ENCODE measurements around the gene EEIG2. TPM values are rescaled to one million over a fixed set of nuclear protein-coding genes. Genes with fewer than 3 reads are reported as not detected.

Gene EEIG2
- total and polyA plus RNA-seq, 9 of the 15 experiments (the other 6 are each of a cell fraction or from before 2014, with no cell fraction given), result 6.1 to 26.9 (median 15.2) TPM

DNA sequence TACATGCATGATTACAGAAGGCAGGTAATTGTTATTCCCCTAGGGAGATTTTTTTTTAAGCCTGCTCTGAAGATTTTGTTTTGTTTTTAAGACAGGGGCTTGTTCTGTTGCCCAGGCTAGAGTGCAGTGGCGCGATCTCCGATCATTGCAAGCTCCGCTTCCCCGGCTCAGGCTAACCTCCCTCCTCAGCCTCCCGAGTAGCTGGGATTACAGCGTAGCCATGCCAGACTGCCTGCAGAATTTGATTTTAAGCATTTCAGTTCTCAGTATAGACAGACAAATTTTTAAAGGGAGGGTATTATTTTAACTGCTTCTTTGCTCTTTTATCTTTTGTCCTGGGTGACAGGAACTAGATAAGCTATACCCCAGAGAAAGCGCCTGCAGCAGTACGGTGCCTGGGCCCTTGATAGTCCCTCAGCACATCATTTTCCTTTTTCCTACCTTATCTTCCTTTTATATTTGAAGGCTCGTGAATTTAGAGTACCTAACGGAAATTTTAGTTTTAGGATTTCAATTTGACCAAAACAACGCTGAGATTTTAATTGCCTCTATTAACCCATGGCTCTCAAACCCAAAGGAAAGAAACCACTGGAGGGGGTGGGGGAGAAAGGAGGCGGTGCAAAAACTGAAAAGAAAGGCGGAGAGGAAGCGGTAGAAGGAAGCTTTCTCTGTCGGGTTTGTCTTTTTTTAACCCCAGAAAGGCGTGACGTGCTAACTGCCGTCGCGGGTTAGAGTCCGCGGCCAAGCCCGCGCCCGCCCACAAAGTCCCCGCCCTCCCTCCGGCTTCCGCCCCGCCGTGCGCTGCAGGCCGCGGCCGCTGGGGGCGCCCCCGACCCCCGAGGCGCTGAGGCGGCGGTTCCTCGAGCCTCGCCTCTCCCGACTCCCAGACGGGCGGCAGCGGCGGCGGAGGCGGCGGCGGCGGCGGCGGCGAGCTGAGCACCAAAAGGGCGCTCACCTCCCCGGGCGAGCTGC, at the start of gene EEIG2 (continued):
- TF ChIP-seq, protein P1, sequence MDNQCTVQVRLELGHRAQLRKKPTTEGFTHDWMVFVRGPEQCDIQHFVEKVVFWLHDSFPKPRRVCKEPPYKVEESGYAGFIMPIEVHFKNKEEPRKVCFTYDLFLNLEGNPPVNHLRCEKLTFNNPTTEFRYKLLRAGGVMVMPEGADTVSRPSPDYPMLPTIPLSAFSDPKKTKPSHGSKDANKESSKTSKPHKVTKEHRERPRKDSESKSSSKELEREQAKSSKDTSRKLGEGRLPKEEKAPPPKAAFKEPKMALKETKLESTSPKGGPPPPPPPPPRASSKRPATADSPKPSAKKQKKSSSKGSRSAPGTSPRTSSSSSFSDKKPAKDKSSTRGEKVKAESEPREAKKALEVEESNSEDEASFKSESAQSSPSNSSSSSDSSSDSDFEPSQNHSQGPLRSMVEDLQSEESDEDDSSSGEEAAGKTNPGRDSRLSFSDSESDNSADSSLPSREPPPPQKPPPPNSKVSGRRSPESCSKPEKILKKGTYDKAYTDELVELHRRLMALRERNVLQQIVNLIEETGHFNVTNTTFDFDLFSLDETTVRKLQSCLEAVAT (IDR thresholded peaks at IDR 0.05), result no peak
- TF ChIP-seq, protein P2, sequence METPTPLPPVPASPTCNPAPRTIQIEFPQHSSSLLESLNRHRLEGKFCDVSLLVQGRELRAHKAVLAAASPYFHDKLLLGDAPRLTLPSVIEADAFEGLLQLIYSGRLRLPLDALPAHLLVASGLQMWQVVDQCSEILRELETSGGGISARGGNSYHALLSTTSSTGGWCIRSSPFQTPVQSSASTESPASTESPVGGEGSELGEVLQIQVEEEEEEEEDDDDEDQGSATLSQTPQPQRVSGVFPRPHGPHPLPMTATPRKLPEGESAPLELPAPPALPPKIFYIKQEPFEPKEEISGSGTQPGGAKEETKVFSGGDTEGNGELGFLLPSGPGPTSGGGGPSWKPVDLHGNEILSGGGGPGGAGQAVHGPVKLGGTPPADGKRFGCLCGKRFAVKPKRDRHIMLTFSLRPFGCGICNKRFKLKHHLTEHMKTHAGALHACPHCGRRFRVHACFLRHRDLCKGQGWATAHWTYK (CRISPR knock-in tag; IDR thresholded peaks at IDR 0.05), result peak; percentile 46; the same call in 1 of the 2 replicates
- TF ChIP-seq CHD4 (IDR thresholded peaks at IDR 0.05; ENCODE audit: insufficient read depth, insufficient replicate concordance, low read depth, low read length, poor library complexity, severe bottlenecking) (no peak), NFE2 (IDR thresholded peaks at IDR 0.05; ENCODE audit: low read depth) (0 out of 2 replicates have a peak, but pooled peaks have one; percentile 3), NUFIP1 (IDR thresholded peaks at IDR 0.05; ENCODE audit: partially characterized antibody) (no peak), SAFB (IDR thresholded peaks at IDR 0.05; ENCODE audit: borderline replicate concordance, low read depth, low read length) (no peak), RFX7 (CRISPR knock-in tag; IDR thresholded peaks at IDR 0.05) (no peak), GABPB1 (CRISPR knock-in tag; IDR thresholded peaks at IDR 0.05) (peak; percentile 54; the same call in 1 of the 2 replicates), ZNF507 (tag; conservative IDR thresholded peaks at IDR 0.05) (no peak), ZNF436 (CRISPR knock-in tag; IDR thresholded peaks at IDR 0.05) (no peak), MEF2A (IDR thresholded peaks at IDR 0.05; ENCODE audit: control insufficient read depth, low read depth, low read length) (0 out of 2 replicates have a peak, but pooled peaks have one; percentile 47), TBP (optimal IDR thresholded peaks at IDR 0.05; ENCODE audit: low read depth, low read length) (peak; percentile 35), TBL1XR1 (IDR thresholded peaks at IDR 0.05; ENCODE audit: low read length in 2 of 2) (peak in 1 of 2 experiments; percentile 36; a peak in 2 of 4 replicates), ZNF134 (CRISPR knock-in tag; conservative IDR thresholded peaks at IDR 0.05) (no peak), SRSF7 (optimal IDR thresholded peaks at IDR 0.05; ENCODE audit: low read depth, low read length) (no peak), CXXC5 (CRISPR knock-in tag; IDR thresholded peaks at IDR 0.05) (peak; percentile 90), NR2C2 (CRISPR knock-in tag; IDR thresholded peaks at IDR 0.05) (no peak), NR2C2 (tag; IDR thresholded peaks at IDR 0.05) (peak; percentile 81), ZNF3 (CRISPR knock-in tag; IDR thresholded peaks at IDR 0.05) (peak; percentile 79; the same call in 1 of the 2 replicates)
- TF ChIP-seq, protein P3, sequence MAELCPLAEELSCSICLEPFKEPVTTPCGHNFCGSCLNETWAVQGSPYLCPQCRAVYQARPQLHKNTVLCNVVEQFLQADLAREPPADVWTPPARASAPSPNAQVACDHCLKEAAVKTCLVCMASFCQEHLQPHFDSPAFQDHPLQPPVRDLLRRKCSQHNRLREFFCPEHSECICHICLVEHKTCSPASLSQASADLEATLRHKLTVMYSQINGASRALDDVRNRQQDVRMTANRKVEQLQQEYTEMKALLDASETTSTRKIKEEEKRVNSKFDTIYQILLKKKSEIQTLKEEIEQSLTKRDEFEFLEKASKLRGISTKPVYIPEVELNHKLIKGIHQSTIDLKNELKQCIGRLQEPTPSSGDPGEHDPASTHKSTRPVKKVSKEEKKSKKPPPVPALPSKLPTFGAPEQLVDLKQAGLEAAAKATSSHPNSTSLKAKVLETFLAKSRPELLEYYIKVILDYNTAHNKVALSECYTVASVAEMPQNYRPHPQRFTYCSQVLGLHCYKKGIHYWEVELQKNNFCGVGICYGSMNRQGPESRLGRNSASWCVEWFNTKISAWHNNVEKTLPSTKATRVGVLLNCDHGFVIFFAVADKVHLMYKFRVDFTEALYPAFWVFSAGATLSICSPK (IDR thresholded peaks at IDR 0.05; ENCODE audit: borderline replicate concordance), result peak; percentile 79; the same call in 1 of the 2 replicates
- TF ChIP-seq, protein P4, sequence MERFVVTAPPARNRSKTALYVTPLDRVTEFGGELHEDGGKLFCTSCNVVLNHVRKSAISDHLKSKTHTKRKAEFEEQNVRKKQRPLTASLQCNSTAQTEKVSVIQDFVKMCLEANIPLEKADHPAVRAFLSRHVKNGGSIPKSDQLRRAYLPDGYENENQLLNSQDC (CRISPR knock-in tag; IDR thresholded peaks at IDR 0.05), result peak; percentile 11; the same call in 1 of the 2 replicates

All from K562 (cell line).